B cell (primary cell): Measurements from ENCODE around the gene RASSF3. TPM values are rescaled to one million over a fixed set of nuclear protein-coding genes. Genes with fewer than 3 reads are reported as not detected.

Source experiments
- ATAC-seq: fragments of 200-7000 bp; cut with Tn5 transposase; one replicate; pipeline ENCODE4 v1.10.0; 2021; ENCODE audit warnings: low read depth, mild to moderate bottlenecking, moderate number of reproducible peaks, moderate library complexity
- CTCF ChIA-PET: fragments of 350-600 bp; sonication (Branson Sonifier 250); formaldehyde crosslinking; loops from one replicate; lab custom pipeline; 2021; ENCODE audit warnings: antibody characterized with exemption, inconsistent platforms; lab: Charles Lee
- POLR2A ChIA-PET: fragments of 350-600 bp; sonication (Branson Sonifier 250); formaldehyde crosslinking; loops from one replicate; lab custom pipeline; 2021; ENCODE audit warnings: antibody characterized with exemption; lab: Charles Lee
- DNase-seq: peaks from one replicate; pipeline ENCODE4 v3.0.0; 2013
- H2AFZ ChIP-seq: 2 replicates; pipeline ENCODE4 v1.6.1; 2012; ENCODE audit warnings: mild to moderate bottlenecking, low read depth, low read length; ENCODE audit not compliant: insufficient read depth, poor library complexity, severe bottlenecking
- H3K27ac ChIP-seq, 2 donors: 1 replicate in 1 of 2; 2 replicates in 1 of 2; pipeline ENCODE4 v1.5.1; 2012 to 2013; ENCODE audit warnings: low read length in 2 of 2, mild to moderate bottlenecking in 2 of 2, moderate library complexity in 1 of 2
- H3K27me3 ChIP-seq, 4 experiments: fragments of 200-600 bp in 1 of 4; sonication (generic) in 1 of 4; replicated peaks in 1 of 4; 1 replicate in 2 of 4; 2 replicates in 2 of 4; pipeline versions ENCODE4 v1.6.1 to v1.7.0; 2013 to 2016; ENCODE audit warnings: low read length in 3 of 4, mild to moderate bottlenecking in 2 of 4, mixed read lengths in 1 of 4, moderate library complexity in 1 of 4; ENCODE audit not compliant: insufficient read depth in 4 of 4, control insufficient read depth in 3 of 4; ENCODE audit errors: control extremely low read depth in 1 of 4
- H3K36me3 ChIP-seq, 2 experiments: replicated peaks in 1 of 2; 1 replicate in 1 of 2; 2 replicates in 1 of 2; pipeline versions ENCODE4 v1.6.1 to v1.7.1; 2013; ENCODE audit warnings: low read length in 1 of 2; ENCODE audit not compliant: insufficient read depth in 2 of 2, control insufficient read depth in 1 of 2; ENCODE audit errors: control extremely low read depth in 1 of 2, extremely low read depth in 1 of 2
- H3K4me1 ChIP-seq, 2 donors: fragments of 200-600 bp in 1 of 2; sonication (generic) in 1 of 2; 1 replicate in 1 of 2; 2 replicates in 1 of 2; pipeline versions ENCODE4 v1.5.1 to v1.6.1; 2013 to 2017; ENCODE audit warnings: low read length in 2 of 2; ENCODE audit not compliant: control insufficient read depth in 2 of 2, insufficient read depth in 2 of 2
- H3K4me2 ChIP-seq: replicated peaks from 2 replicates; pipeline ENCODE3; 2012; ENCODE audit warnings: mild to moderate bottlenecking, low read depth, low read length; ENCODE audit not compliant: poor library complexity, severe bottlenecking
- H3K4me3 ChIP-seq, 5 experiments: fragments of 200-600 bp in 1 of 5; sonication (generic) in 1 of 5; 1 replicate in 3 of 5; 2 replicates in 2 of 5; pipeline versions ENCODE4 v1.5.1 to v1.7.0; 2011 to 2016; ENCODE audit warnings: low read length in 4 of 5, mild to moderate bottlenecking in 4 of 5, low read depth in 2 of 5, control low read depth in 1 of 5, moderate library complexity in 1 of 5; ENCODE audit not compliant: insufficient read depth in 1 of 5; ENCODE audit errors: control extremely low read depth in 1 of 5, extremely low read depth in 1 of 5
- H3K79me2 ChIP-seq: fragments of 200-600 bp; sonication (generic); one replicate; pipeline ENCODE4 v1.6.0; 2016; ENCODE audit warnings: low read length; ENCODE audit not compliant: control insufficient read depth, insufficient read depth
- H3K9ac ChIP-seq: fragments of 200-600 bp; sonication (generic); 2 replicates; pipeline ENCODE4 v1.6.1; 2017; ENCODE audit warnings: mild to moderate bottlenecking, low read length, moderate library complexity
- H3K9me3 ChIP-seq, 3 donors: one replicate each; pipeline versions ENCODE4 v1.6.1 to v1.7.1; 2013; ENCODE audit warnings: low read length in 2 of 3; ENCODE audit not compliant: control insufficient read depth in 2 of 3, insufficient read depth in 1 of 3; ENCODE audit errors: control extremely low read depth in 1 of 3
- H4K20me1 ChIP-seq: 2 replicates; pipeline ENCODE4 v1.6.0; 2012; ENCODE audit warnings: mild to moderate bottlenecking, low read length; ENCODE audit not compliant: insufficient read depth, control insufficient read depth, poor library complexity, severe bottlenecking
- H3K27ac Mint-ChIP-seq: one replicate; pipeline ENCODE4 v1.8.0; 2021; ENCODE audit warnings: mixed read lengths
- H3K27me3 Mint-ChIP-seq: one replicate; pipeline ENCODE4 v1.8.0; 2021; ENCODE audit warnings: mixed read lengths
- H3K4me1 Mint-ChIP-seq: one replicate; pipeline ENCODE4 v1.8.0; 2021; ENCODE audit warnings: mixed read lengths
- H3K4me3 Mint-ChIP-seq: one replicate; pipeline ENCODE4 v1.8.0; 2021; ENCODE audit warnings: mixed read lengths
- H3K9me3 Mint-ChIP-seq: one replicate; pipeline ENCODE4 v1.8.0; 2022; ENCODE audit warnings: mixed read lengths; ENCODE audit not compliant: insufficient read depth
- CTCF ChIP-seq: fragments of 200-600 bp; IDR thresholded peaks from one replicate; pipeline ENCODE4 v1.8.0; 2022; ENCODE audit warnings: antibody characterized with exemption, mild to moderate bottlenecking
- EZH2 ChIP-seq: IDR thresholded peaks from 2 replicates; pipeline ENCODE4 v1.6.1; 2012; ENCODE audit warnings: borderline replicate concordance, low read depth, mild to moderate bottlenecking, moderate library complexity, low read length; ENCODE audit not compliant: insufficient read depth, poor library complexity, severe bottlenecking
- WGBS: methylation state at CpG from one replicate; pipeline ENCODE4 v1.1.5; 2013; ENCODE audit warnings: missing lambda C conversion rate; ENCODE audit not compliant: insufficient coverage; 5-methylcytosine and 5-hydroxymethylcytosine counted together
- intact Hi-C: fragments of 100-400 bp; cut with micrococcal nuclease; formaldehyde crosslinking; loops from one replicate; pipeline ENCODE4 v1.10.0; 2022
- polyA plus RNA-seq: library from polyadenylated mRNA; depleted of rRNA; stranded (reverse); fragments of >200 nt; gene quantifications from 2 replicates; pipeline ENCODE4 v1.2.3, GENCODE V29; 2012
- total RNA-seq, 2 donors: library from RNA; stranded (reverse); fragments of 120-200 nt in 1 of 2; gene quantifications; 1 replicate in 1 of 2; 2 replicates in 1 of 2; pipeline versions ENCODE4 v1.2.3 to v1.2.4, GENCODE V29; 2013 to 2022

Gene RASSF3
- total and polyA plus RNA-seq, 2 donors (not counting 1 experiment from before 2014, with no cell fraction given), result 25.8 to 104 TPM

GRCh38 chr12:64675795-64676194 is 65.5 kb downstream of the RASSF3 start:
- POLR2A ChIA-PET, result no interaction called here
- no peak overlapping the region for H3K4me3 ChIP-seq
- no peak overlapping the region for H3K9ac ChIP-seq
- TF ChIP-seq EZH2, result no peak
- TF ChIP-seq CTCF, result no peak
- no peaks in the 10 kb centered on the region for H3K9me3 Mint-ChIP-seq
- 79% methylated on average over 2 of the region's 3 CpGs for WGBS
- peak overlapping the region; percentile 27 for H3K4me2 ChIP-seq
- CTCF ChIA-PET, result no interaction called here
- H3K27ac ChIP-seq, result peak overlapping the region; percentile 15 to 55
- peaks cover 97% of the 10 kb centered on the region for H3K79me2 ChIP-seq
- no peaks in the 10 kb centered on the region for H3K27me3 Mint-ChIP-seq
- ATAC-seq, result no peak
- peak; percentile 4 for DNase-seq
- peak overlapping the region; percentile 80 for H3K27ac Mint-ChIP-seq
- no peaks in the 10 kb centered on the region for H3K27me3 ChIP-seq
- H2AFZ ChIP-seq, result no peak overlapping the region
- H4K20me1 ChIP-seq, result peaks cover 21% of the 10 kb centered on the region
- peaks cover 82% of the 10 kb centered on the region for H3K4me1 Mint-ChIP-seq
- intact Hi-C loops, result no loop called here
- H3K4me3 Mint-ChIP-seq, result peak overlapping the region; percentile 41
- no peaks in the 10 kb centered on the region for H3K9me3 ChIP-seq
- H3K4me1 ChIP-seq, result peaks cover 87 to 95% of the 10 kb centered on the region in 2 donors
- H3K36me3 ChIP-seq, result no peaks in the 10 kb centered on the region

- ChIA-PET CTCF (interaction anchor here (0.7 to 3.7 kb wide), 5 partner anchors 16 to 128 kb away, joined by 3 to 10 read pairs (median 7); no protein-coding TSS in a partner anchor), POLR2A (interaction anchor here (0.5 to 0.7 kb wide), 3 partner anchors 9 to 13 kb away, joined by 4 to 5 read pairs (median 4); no protein-coding TSS in a partner anchor)
- Histone ChIP-seq H3K36me3 (no peaks in the 10 kb centered on the region), H4K20me1 (peaks cover 42% of the 10 kb centered on the region), H3K4me1 (peaks cover 87 to 93% of the 10 kb centered on the region in 2 donors), H3K9ac (no peak overlapping the region), H3K79me2 (peaks cover 97% of the 10 kb centered on the region), H3K27me3 (no peaks in the 10 kb centered on the region), H3K4me2 (peak overlapping the region; percentile 53), H3K27ac (peak overlapping the region; percentile 0 to 66), H3K4me3 (no peak overlapping the region), H3K9me3 (no peaks in the 10 kb centered on the region), H2AFZ (no peak overlapping the region)
- Mint-ChIP-seq H3K9me3 (no peaks in the 10 kb centered on the region), H3K4me3 (peak overlapping the region; percentile 2), H3K27ac (peak overlapping the region; percentile 64), H3K27me3 (no peaks in the 10 kb centered on the region), H3K4me1 (peaks cover 85% of the 10 kb centered on the region)
- intact Hi-C loops, result loop anchor here (2.0 kb wide), 1 partner anchor 13 kb away; no protein-coding TSS in a partner anchor
- WGBS, result 100% methylated on average over 1 of the region's 2 CpGs
- ATAC-seq (no peak), DNase-seq (no peak)
- peak; percentile 45 for TF ChIP-seq CTCF
- TF ChIP-seq EZH2, result no peak
Measured at GRCh38 chr12:64678248-64678647, 68.0 kb downstream of the RASSF3 start.
